K562 (cell line): ENCODE measurements around the gene DPY30.

Source experiments
- EZH2 ChIP-seq: IDR thresholded peaks from 2 replicates; pipeline ENCODE4 v1.6.1; 2012; ENCODE audit warnings: low read depth, mild to moderate bottlenecking, inconsistent platforms, low read length, borderline replicate concordance
- FOXK2 ChIP-seq, 2 experiments: fragments of 450-650 bp; IDR thresholded peaks in 1 of 2; conservative IDR thresholded peaks in 1 of 2; 2 replicates each; pipeline ENCODE4 v1.6.1; 2016; ENCODE audit warnings: low read depth in 2 of 2, mild to moderate bottlenecking in 1 of 2
- TF ChIP-seq, protein P1 (sequence below), 2 experiments: fragments of 450-650 bp; formaldehyde crosslinking in 1 of 2; IDR thresholded peaks; 2 replicates each; pipeline versions ENCODE4 v1.4.0 to v1.6.1; 2014 to 2020; ENCODE audit warnings: mild to moderate bottlenecking in 2 of 2, borderline replicate concordance in 1 of 2, low read depth in 1 of 2
- TF ChIP-seq, protein P2 (sequence below): IDR thresholded peaks from 2 replicates; pipeline ENCODE4 v1.6.1; 2014; ENCODE audit warnings: antibody characterized with exemption

DNA sequence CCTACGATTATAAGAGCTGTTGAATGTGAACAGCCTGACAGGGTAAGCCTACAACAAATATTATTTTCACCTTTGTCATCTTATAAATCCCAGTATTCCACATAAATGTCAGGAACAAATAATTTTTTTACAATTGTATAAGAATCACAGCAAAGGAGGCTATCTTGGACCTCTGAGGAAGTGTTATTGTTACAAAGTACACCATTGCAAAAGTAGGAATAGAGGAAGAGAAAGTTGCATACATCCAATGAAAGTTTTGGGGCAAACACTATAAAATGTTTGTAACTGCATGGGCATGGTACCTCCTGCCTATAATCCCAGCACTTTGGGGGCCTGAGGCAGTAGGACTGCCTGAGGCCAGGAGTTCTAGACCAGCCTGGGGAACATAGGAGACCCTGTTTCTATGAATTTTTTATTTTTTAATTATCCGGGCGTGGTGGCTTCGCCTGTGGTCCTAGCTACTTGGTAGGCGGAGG, 28.1 kb downstream of the DPY30 start:
- TF ChIP-seq EZH2 = no peak
- TF ChIP-seq, protein P1, sequence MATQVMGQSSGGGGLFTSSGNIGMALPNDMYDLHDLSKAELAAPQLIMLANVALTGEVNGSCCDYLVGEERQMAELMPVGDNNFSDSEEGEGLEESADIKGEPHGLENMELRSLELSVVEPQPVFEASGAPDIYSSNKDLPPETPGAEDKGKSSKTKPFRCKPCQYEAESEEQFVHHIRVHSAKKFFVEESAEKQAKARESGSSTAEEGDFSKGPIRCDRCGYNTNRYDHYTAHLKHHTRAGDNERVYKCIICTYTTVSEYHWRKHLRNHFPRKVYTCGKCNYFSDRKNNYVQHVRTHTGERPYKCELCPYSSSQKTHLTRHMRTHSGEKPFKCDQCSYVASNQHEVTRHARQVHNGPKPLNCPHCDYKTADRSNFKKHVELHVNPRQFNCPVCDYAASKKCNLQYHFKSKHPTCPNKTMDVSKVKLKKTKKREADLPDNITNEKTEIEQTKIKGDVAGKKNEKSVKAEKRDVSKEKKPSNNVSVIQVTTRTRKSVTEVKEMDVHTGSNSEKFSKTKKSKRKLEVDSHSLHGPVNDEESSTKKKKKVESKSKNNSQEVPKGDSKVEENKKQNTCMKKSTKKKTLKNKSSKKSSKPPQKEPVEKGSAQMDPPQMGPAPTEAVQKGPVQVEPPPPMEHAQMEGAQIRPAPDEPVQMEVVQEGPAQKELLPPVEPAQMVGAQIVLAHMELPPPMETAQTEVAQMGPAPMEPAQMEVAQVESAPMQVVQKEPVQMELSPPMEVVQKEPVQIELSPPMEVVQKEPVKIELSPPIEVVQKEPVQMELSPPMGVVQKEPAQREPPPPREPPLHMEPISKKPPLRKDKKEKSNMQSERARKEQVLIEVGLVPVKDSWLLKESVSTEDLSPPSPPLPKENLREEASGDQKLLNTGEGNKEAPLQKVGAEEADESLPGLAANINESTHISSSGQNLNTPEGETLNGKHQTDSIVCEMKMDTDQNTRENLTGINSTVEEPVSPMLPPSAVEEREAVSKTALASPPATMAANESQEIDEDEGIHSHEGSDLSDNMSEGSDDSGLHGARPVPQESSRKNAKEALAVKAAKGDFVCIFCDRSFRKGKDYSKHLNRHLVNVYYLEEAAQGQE (IDR thresholded peaks at IDR 0.05; ENCODE audit: borderline replicate concordance) = no peak
- TF ChIP-seq, protein P1 (CRISPR knock-in tag; IDR thresholded peaks at IDR 0.05; ENCODE audit: low read depth) = no peak
- TF ChIP-seq, protein P2, sequence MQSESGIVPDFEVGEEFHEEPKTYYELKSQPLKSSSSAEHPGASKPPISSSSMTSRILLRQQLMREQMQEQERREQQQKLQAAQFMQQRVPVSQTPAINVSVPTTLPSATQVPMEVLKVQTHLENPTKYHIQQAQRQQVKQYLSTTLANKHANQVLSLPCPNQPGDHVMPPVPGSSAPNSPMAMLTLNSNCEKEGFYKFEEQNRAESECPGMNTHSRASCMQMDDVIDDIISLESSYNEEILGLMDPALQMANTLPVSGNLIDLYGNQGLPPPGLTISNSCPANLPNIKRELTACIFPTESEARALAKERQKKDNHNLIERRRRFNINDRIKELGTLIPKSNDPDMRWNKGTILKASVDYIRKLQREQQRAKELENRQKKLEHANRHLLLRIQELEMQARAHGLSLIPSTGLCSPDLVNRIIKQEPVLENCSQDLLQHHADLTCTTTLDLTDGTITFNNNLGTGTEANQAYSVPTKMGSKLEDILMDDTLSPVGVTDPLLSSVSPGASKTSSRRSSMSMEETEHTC = no peak
- no peak for TF ChIP-seq FOXK2 (conservative IDR thresholded peaks at IDR 0.05 in 1 of 2, IDR thresholded peaks at IDR 0.05 in 1 of 2; ENCODE audit: low read depth in 2 of 2)
